H1 (cell line): ENCODE data around the gene BAD. TPM values are rescaled to one million over a fixed set of nuclear protein-coding genes. Genes with fewer than 3 reads are reported as not detected.

Experiments used
- CTCF ChIA-PET: fragments of 300-600 bp; sonication (Branson Sonifier 250); formaldehyde crosslinking; loops from one replicate; lab custom pipeline; 2021; ENCODE audit not compliant: partially characterized antibody; lab: Charles Lee
- POLR2A ChIA-PET: fragments of 300-600 bp; sonication (Branson Sonifier 250); formaldehyde crosslinking; loops from one replicate; lab custom pipeline; 2021; ENCODE audit warnings: inconsistent platforms; ENCODE audit not compliant: partially characterized antibody; lab: Charles Lee
- DNase-seq, 2 experiments: peaks; one replicate each; pipeline versions ENCODE4 v3.0.0 to v3.0.0-alpha.2; 2010 to 2022; ENCODE audit warnings: low spot score in 2 of 2, low read depth in 1 of 2, mixed read lengths in 1 of 2
- FAIRE-seq: peaks from 2 replicates; lab custom pipeline; 2011; peaks lifted over from hg19 to GRCh38; lab: Jason Lieb, UNC
- H2AFZ ChIP-seq: 2 replicates; pipeline ENCODE4 v1.8.1; 2012; ENCODE audit warnings: low read length, inconsistent platforms
- H2AK5ac ChIP-seq: 2 replicates; pipeline ENCODE4 v1.6.1; 2013; ENCODE audit warnings: low read depth, low read length
- H2BK120ac ChIP-seq: replicated peaks from 2 replicates; pipeline ENCODE3; 2013; ENCODE audit warnings: low read depth, low read length, inconsistent platforms
- H2BK12ac ChIP-seq: 2 replicates; pipeline ENCODE4 v1.6.1; 2013; ENCODE audit warnings: low read depth, low read length
- H2BK15ac ChIP-seq: 2 replicates; pipeline ENCODE4 v1.6.1; 2013; ENCODE audit warnings: low read length
- H2BK20ac ChIP-seq: 2 replicates; pipeline ENCODE4 v1.6.1; 2013; ENCODE audit warnings: low read length
- H2BK5ac ChIP-seq: 2 replicates; pipeline ENCODE4 v1.6.1; 2013; ENCODE audit warnings: low read depth, low read length
- H3K14ac ChIP-seq: 2 replicates; pipeline ENCODE4 v1.6.1; 2013; ENCODE audit warnings: inconsistent platforms; ENCODE audit not compliant: insufficient read length
- H3K18ac ChIP-seq: 2 replicates; pipeline ENCODE4 v1.6.1; 2013; ENCODE audit warnings: low read length; ENCODE audit errors: extremely low read depth
- H3K23ac ChIP-seq: 2 replicates; pipeline ENCODE4 v1.6.1; 2013; ENCODE audit warnings: inconsistent platforms; ENCODE audit not compliant: insufficient read length
- H3K23me2 ChIP-seq: 2 replicates; pipeline ENCODE4 v1.6.1; 2013; ENCODE audit warnings: low read depth, low read length
- H3K27ac ChIP-seq: 2 replicates; pipeline ENCODE4 v1.6.1; 2011; ENCODE audit warnings: low read depth, low read length, inconsistent platforms
- H3K27me3 ChIP-seq, 4 experiments: replicated peaks in 1 of 4; 1 replicate in 1 of 4; 2 replicates in 3 of 4; pipeline versions ENCODE4 v1.6.1 to v1.8.1; 2011 to 2013; ENCODE audit warnings: low read length in 3 of 4, mild to moderate bottlenecking in 3 of 4, inconsistent platforms in 2 of 4, mixed read lengths in 2 of 4, moderate library complexity in 1 of 4; ENCODE audit not compliant: control insufficient read depth in 3 of 4, insufficient read depth in 3 of 4; ENCODE audit errors: extremely low read depth in 1 of 4
- H3K36me3 ChIP-seq, 4 experiments: 2 replicates each; pipeline versions ENCODE4 v1.6.1 to v1.8.1; 2011 to 2013; ENCODE audit warnings: mild to moderate bottlenecking in 4 of 4, low read length in 3 of 4, moderate library complexity in 2 of 4, control low read depth in 1 of 4, inconsistent platforms in 1 of 4; ENCODE audit not compliant: insufficient read depth in 4 of 4, control insufficient read depth in 2 of 4
- H3K4ac ChIP-seq: replicated peaks from 2 replicates; pipeline ENCODE3; 2013; ENCODE audit warnings: low read length, low read depth, mixed read lengths, inconsistent platforms; ENCODE audit not compliant: insufficient read length
- H3K4me1 ChIP-seq, 4 experiments: replicated peaks in 1 of 4; 1 replicate in 1 of 4; 2 replicates in 3 of 4; pipeline versions ENCODE4 v1.6.1 to v1.8.1; 2011 to 2013; ENCODE audit warnings: low read length in 3 of 4, inconsistent platforms in 2 of 4, mixed read lengths in 1 of 4; ENCODE audit not compliant: insufficient read depth in 4 of 4, control insufficient read depth in 3 of 4
- H3K4me2 ChIP-seq, 2 experiments: 2 replicates each; pipeline versions ENCODE4 v1.6.1 to v1.8.1; 2011 to 2013; ENCODE audit warnings: low read depth in 2 of 2, low read length in 2 of 2, control low read depth in 1 of 2, inconsistent platforms in 1 of 2, mild to moderate bottlenecking in 1 of 2; ENCODE audit not compliant: insufficient read depth in 1 of 2
- H3K4me3 ChIP-seq, 4 experiments: fragments of 200-600, 300-600 bp in 1 of 4; sonication (generic), shearing (Covaris generic), sonication (Bioruptor Twin) in 1 of 4; 2 replicates each; pipeline versions ENCODE4 v1.5.1 to v1.8.1; 2011 to 2016; ENCODE audit warnings: low read length in 4 of 4, low read depth in 3 of 4, control low read depth in 2 of 4, inconsistent platforms in 2 of 4, mild to moderate bottlenecking in 2 of 4, mixed read lengths in 1 of 4, moderate library complexity in 1 of 4; ENCODE audit not compliant: insufficient read depth in 2 of 4; ENCODE audit errors: extremely low read depth in 1 of 4
- H3K56ac ChIP-seq: replicated peaks from 2 replicates; pipeline ENCODE3; 2013; ENCODE audit warnings: low read depth, mild to moderate bottlenecking, mixed read lengths, low read length, inconsistent platforms; ENCODE audit not compliant: insufficient read length
- H3K79me1 ChIP-seq: 2 replicates; pipeline ENCODE4 v1.6.1; 2013; ENCODE audit warnings: low read depth, low read length, control low read depth
- H3K79me2 ChIP-seq, 2 experiments: 2 replicates each; pipeline versions ENCODE4 v1.6.1 to v1.8.1; 2012 to 2013; ENCODE audit warnings: low read length in 2 of 2, mild to moderate bottlenecking in 2 of 2, inconsistent platforms in 1 of 2; ENCODE audit not compliant: insufficient read depth in 2 of 2, control insufficient read depth in 1 of 2
- H3K9ac ChIP-seq, 4 experiments: replicated peaks in 1 of 4; 1 replicate in 1 of 4; 2 replicates in 3 of 4; pipeline versions ENCODE4 v1.6.1 to v1.8.1; 2011 to 2013; ENCODE audit warnings: low read depth in 3 of 4, low read length in 3 of 4, control low read depth in 2 of 4, mild to moderate bottlenecking in 2 of 4, moderate library complexity in 2 of 4, inconsistent platforms in 1 of 4; ENCODE audit errors: extremely low read depth in 1 of 4
- H3K9me3 ChIP-seq, 2 experiments: 2 replicates each; pipeline versions ENCODE4 v1.6.1 to v1.8.1; 2012 to 2013; ENCODE audit warnings: mild to moderate bottlenecking in 2 of 2, moderate library complexity in 2 of 2, control low read depth in 1 of 2, inconsistent platforms in 1 of 2, low read depth in 1 of 2, low read length in 1 of 2, mixed read lengths in 1 of 2; ENCODE audit not compliant: insufficient read depth in 2 of 2
- H4K20me1 ChIP-seq, 2 experiments: replicated peaks in 1 of 2; 2 replicates each; pipeline versions ENCODE3 to v1.8.1; 2011 to 2013; ENCODE audit warnings: inconsistent platforms in 2 of 2, low read length in 2 of 2, mild to moderate bottlenecking in 1 of 2; ENCODE audit not compliant: insufficient read depth in 2 of 2, control insufficient read depth in 1 of 2
- H4K5ac ChIP-seq: 2 replicates; pipeline ENCODE4 v1.6.1; 2013; ENCODE audit warnings: low read length, low read depth, mixed read lengths, inconsistent platforms; ENCODE audit not compliant: insufficient read length
- H4K8ac ChIP-seq: 2 replicates; pipeline ENCODE4 v1.8.0; 2013; ENCODE audit warnings: mild to moderate bottlenecking, moderate library complexity, low read length, inconsistent platforms; ENCODE audit not compliant: insufficient read depth; ENCODE audit errors: extremely low read depth
- H4K91ac ChIP-seq: replicated peaks from 2 replicates; pipeline ENCODE3; 2013; ENCODE audit warnings: low read length, mixed read lengths, inconsistent platforms; ENCODE audit not compliant: insufficient read length
- BCL11A ChIP-seq, 2 experiments: IDR thresholded peaks; one replicate each; pipeline ENCODE4 v1.6.1; 2011; ENCODE audit warnings: low read depth in 2 of 2, low read length in 2 of 2, mild to moderate bottlenecking in 2 of 2
- BRCA1 ChIP-seq: IDR thresholded peaks from 2 replicates; pipeline ENCODE4 v1.6.1; 2012; ENCODE audit warnings: low read depth, low read length, improper control_type of control experiment
- CHD2 ChIP-seq: IDR thresholded peaks from 2 replicates; pipeline ENCODE4 v1.6.1; 2012; ENCODE audit warnings: low read length, improper control_type of control experiment
- CREB1 ChIP-seq: IDR thresholded peaks from 2 replicates; pipeline ENCODE4 v1.6.1; 2012; ENCODE audit warnings: inconsistent platforms
- CTBP2 ChIP-seq: IDR thresholded peaks from 2 replicates; pipeline ENCODE4 v1.7.0; 2011; ENCODE audit warnings: borderline replicate concordance, mild to moderate bottlenecking, moderate library complexity, mixed read lengths, low read length; ENCODE audit not compliant: insufficient read depth, insufficient read length
- E2F6 ChIP-seq: IDR thresholded peaks from 2 replicates; pipeline ENCODE4 v1.6.1; 2012; ENCODE audit warnings: inconsistent platforms
- EGR1 ChIP-seq: IDR thresholded peaks from 2 replicates; pipeline ENCODE4 v1.6.1; 2011; ENCODE audit warnings: low read depth, low read length, borderline replicate concordance
- KDM5A ChIP-seq: fragments of 200-600 bp; IDR thresholded peaks from 2 replicates; pipeline ENCODE4 v1.7.1; 2012; ENCODE audit warnings: mild to moderate bottlenecking, low read length, inconsistent platforms, mixed read lengths
- NANOG ChIP-seq: IDR thresholded peaks from 2 replicates; pipeline ENCODE4 v1.6.1; 2011; ENCODE audit warnings: low read length, low read depth, mild to moderate bottlenecking, inconsistent platforms; ENCODE audit not compliant: insufficient read depth, poor library complexity, severe bottlenecking
- TBP ChIP-seq: IDR thresholded peaks from 2 replicates; pipeline ENCODE4 v1.6.1; 2011; ENCODE audit warnings: low read depth, low read length, improper control_type of control experiment
- WGBS, 2 experiments: shearing (Covaris generic) in 1 of 2; methylation state at CpG; one replicate each; pipeline versions ENCODE4 v1.1.6 to v1.1.7; 2013 to 2015; ENCODE audit warnings: low lambda C conversion rate in 2 of 2, mixed read lengths in 2 of 2, inconsistent platforms in 1 of 2, low coverage in 1 of 2, missing lambda C conversion rate in 1 of 2; ENCODE audit not compliant: insufficient replicate concordance in 2 of 2, insufficient coverage in 1 of 2, insufficient read length in 1 of 2; ENCODE audit errors: extremely low coverage in 1 of 2, missing lambda C conversion rate in 1 of 2; 5-methylcytosine and 5-hydroxymethylcytosine counted together
- polyA plus RNA-seq, 7 experiments: library from polyadenylated mRNA; depleted of rRNA in 3 of 7; stranded (reverse) in 5 of 7; unstranded in 2 of 7; fragments of >200 nt in 5 of 7; fragments of 200-250 nt in 2 of 7; gene quantifications; 1 replicate in 5 of 7; 2 replicates in 1 of 7; 4 replicates in 1 of 7; pipeline versions ENCODE4 v1.2.1 to v1.2.3, GENCODE V29; 2011 to 2013; ENCODE audit warnings: missing spikeins in 2 of 7, mixed read lengths in 2 of 7
- total RNA-seq: library from RNA; stranded (reverse); fragmentation: NEBNext Ultra II Directional; extraction: Animal tissue kit (Norgen Biotek cat#: 25700); gene quantifications from 2 replicates; pipeline ENCODE4 v1.2.1, GENCODE V29; 2021
- TF ChIP-seq, protein P1 (sequence below): IDR thresholded peaks from 2 replicates; pipeline ENCODE4 v1.6.1; 2012; ENCODE audit warnings: low read length, inconsistent platforms

The BAD gene
- total and polyA plus RNA-seq, 2 of the 8 experiments (the other 6 are each of a cell fraction or from before 2014, with no cell fraction given): 23.1 to 33.7 TPM

DNA sequence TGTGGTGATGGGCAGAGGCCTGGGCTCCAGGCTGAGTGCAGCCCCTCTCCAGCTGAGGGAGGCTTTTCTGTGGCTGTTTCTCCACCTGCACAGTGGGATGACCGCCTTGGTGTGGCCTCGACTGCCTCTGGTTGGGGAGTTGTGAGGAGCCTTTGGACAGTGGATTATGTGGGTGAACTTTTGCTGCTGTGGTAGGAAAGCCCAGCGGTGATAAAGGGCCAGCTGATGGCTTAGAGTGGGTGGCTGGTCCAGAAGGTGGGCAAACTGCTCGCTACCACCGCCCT is 19.5 kb upstream of the BAD start:
- ChIA-PET CTCF (interaction anchor here (0.9 to 20.8 kb wide), 18 partner anchors 9 to 341 kb away, joined by 3 to 614 read pairs (median 10); partner anchors contain the start of genes BAD, CCDC88B, FERMT3 and GPR137), POLR2A (interaction anchor here (0.9 to 5.6 kb wide), 21 partner anchors 9 to 384 kb away, joined by 3 to 57 read pairs (median 6); partner anchors contain the start of genes BAD, FERMT3, FKBP2 and GPR137)
- peaks cover 0 to 17% of the 10 kb centered on the region in 2 experiments; a peak in 2 of 4 replicates for H3K79me2 ChIP-seq
- H3K4me1 ChIP-seq: peaks cover 3 to 22% (median 19%) of the 10 kb centered on the region in 4 experiments; a peak in 6 of 7 replicates
- H3K18ac ChIP-seq: peak overlapping the region; percentile 85
- H3K14ac ChIP-seq: no peak overlapping the region
- peaks cover 2 to 3% of the 10 kb centered on the region in 2 experiments for H4K20me1 ChIP-seq
- no peak for FAIRE-seq
- peak overlapping the region in 1 of 4 experiments; percentile 88; a peak in 1 of 7 replicates for H3K9ac ChIP-seq
- no peak overlapping the region for H2AFZ ChIP-seq
- H3K23ac ChIP-seq: no peak overlapping the region
- H3K79me1 ChIP-seq: peaks cover 11% of the 10 kb centered on the region; the same call in 1 of the 2 replicates
- WGBS, 2 experiments: 41% methylated on average over 5 of the region's 5 CpGs; no CpG with 5 or more reads in 1 of the 2 experiments
- H3K27ac ChIP-seq: no peak overlapping the region
- H2BK20ac ChIP-seq: no peak overlapping the region
- H3K4ac ChIP-seq: no peak overlapping the region
- no peaks in the 10 kb centered on the region; a peak in 1 of 4 replicates for H3K9me3 ChIP-seq
- no peak overlapping the region for H4K91ac ChIP-seq
- H2BK120ac ChIP-seq: no peak overlapping the region
- DNase-seq: no peak
- no peak overlapping the region for H3K56ac ChIP-seq
- no peak overlapping the region for H2AK5ac ChIP-seq
- no peak overlapping the region for H2BK15ac ChIP-seq
- H3K4me2 ChIP-seq: peak overlapping the region; percentile 38 to 74
- H3K4me3 ChIP-seq: peak overlapping the region in 3 of 4 experiments; percentile 57 to 71 (median 59); a peak in 6 of 8 replicates
- no peak overlapping the region for H4K8ac ChIP-seq
- peaks cover 15% of the 10 kb centered on the region; the same call in 1 of the 2 replicates for H3K23me2 ChIP-seq
- H2BK5ac ChIP-seq: no peak overlapping the region; the same call in 1 of the 2 replicates
- H2BK12ac ChIP-seq: 0 out of 2 replicates have a peak overlapping the region, but pooled peaks have one; percentile 1
- peaks cover 18 to 35% (median 23%) of the 10 kb centered on the region in 4 experiments for H3K27me3 ChIP-seq
- H4K5ac ChIP-seq: no peak overlapping the region
- H3K36me3 ChIP-seq: no peaks in the 10 kb centered on the region; a peak in 1 of 8 replicates
- TF ChIP-seq KDM5A (no peak), NANOG (no peak), EGR1 (no peak), TBP (no peak), CTBP2 (no peak), BCL11A (IDR thresholded peaks at IDR 0.05; ENCODE audit: low read depth in 2 of 2, low read length in 2 of 2) (no peak), E2F6 (no peak), BRCA1 (no peak), CREB1 (no peak), CHD2 (no peak)
- TF ChIP-seq, protein P1, sequence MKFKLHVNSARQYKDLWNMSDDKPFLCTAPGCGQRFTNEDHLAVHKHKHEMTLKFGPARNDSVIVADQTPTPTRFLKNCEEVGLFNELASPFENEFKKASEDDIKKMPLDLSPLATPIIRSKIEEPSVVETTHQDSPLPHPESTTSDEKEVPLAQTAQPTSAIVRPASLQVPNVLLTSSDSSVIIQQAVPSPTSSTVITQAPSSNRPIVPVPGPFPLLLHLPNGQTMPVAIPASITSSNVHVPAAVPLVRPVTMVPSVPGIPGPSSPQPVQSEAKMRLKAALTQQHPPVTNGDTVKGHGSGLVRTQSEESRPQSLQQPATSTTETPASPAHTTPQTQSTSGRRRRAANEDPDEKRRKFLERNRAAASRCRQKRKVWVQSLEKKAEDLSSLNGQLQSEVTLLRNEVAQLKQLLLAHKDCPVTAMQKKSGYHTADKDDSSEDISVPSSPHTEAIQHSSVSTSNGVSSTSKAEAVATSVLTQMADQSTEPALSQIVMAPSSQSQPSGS: no peak
